Choroid plexus epithelial cell (primary cell): Measurements from ENCODE around the gene IGFL2.
"Not testable (repeated sequence)": the region's sequence is repeated elsewhere in the genome, so short reads cannot be mapped to it uniquely, and the experiment has no call there.

Source experiments
- DNase-seq: peaks from one replicate; pipeline ENCODE4 v3.0.0-alpha.2; 2010; ENCODE audit warnings: low read depth
- H3K4me3 ChIP-seq: 2 replicates; pipeline ENCODE4 v1.5.1; 2011; ENCODE audit warnings: low read depth, mild to moderate bottlenecking, control low read depth, low read length, moderate library complexity
- TF ChIP-seq, protein P1 (sequence below): conservative IDR thresholded peaks from 2 replicates; pipeline ENCODE4 v1.5.1; 2011; ENCODE audit warnings: low read depth, mild to moderate bottlenecking, control low read depth, inconsistent platforms, low read length, moderate library complexity

IGFL2 gene

DNA sequence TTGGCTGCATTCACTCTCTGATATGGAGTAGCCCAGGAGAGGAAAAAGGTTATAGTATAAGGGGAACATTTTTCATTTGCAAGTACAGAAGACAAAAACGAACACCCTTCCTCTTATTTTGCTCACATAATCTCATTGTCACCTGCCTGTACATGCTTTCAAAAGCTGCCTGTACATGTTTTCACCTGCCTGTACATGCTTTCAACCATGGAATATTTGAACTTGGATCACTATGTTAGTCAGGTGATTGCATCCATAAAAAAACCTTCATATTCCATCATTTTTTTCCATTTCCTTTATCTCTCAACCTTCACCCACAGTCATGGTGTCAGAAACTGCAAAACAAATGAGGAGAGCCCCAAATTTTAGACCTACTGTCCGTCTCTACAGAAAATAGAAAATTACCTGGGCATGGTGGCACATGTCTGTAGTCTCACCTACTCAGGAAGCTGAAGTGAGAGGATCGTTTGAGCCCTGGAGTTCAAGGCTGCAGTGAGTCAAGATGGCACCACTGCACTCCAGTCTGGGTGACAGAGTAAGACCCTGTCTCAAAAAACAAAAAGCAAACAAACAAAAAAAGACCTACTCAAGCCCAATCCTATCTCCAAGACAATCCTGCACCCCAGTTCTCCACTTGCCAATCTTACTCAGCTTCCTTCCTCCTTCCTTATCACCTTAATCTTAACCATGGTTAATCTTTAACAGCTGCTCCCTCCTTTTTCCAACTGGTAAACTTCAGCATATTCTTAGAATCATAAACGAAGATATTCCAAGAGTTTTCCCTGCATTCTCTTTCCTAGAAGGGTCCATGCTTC, 11.6 kb downstream of the IGFL2 start:
- TF ChIP-seq, protein P1, sequence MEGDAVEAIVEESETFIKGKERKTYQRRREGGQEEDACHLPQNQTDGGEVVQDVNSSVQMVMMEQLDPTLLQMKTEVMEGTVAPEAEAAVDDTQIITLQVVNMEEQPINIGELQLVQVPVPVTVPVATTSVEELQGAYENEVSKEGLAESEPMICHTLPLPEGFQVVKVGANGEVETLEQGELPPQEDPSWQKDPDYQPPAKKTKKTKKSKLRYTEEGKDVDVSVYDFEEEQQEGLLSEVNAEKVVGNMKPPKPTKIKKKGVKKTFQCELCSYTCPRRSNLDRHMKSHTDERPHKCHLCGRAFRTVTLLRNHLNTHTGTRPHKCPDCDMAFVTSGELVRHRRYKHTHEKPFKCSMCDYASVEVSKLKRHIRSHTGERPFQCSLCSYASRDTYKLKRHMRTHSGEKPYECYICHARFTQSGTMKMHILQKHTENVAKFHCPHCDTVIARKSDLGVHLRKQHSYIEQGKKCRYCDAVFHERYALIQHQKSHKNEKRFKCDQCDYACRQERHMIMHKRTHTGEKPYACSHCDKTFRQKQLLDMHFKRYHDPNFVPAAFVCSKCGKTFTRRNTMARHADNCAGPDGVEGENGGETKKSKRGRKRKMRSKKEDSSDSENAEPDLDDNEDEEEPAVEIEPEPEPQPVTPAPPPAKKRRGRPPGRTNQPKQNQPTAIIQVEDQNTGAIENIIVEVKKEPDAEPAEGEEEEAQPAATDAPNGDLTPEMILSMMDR = no peak
- DNase-seq = no peak
- H3K4me3 ChIP-seq = no peak overlapping the region

DNA sequence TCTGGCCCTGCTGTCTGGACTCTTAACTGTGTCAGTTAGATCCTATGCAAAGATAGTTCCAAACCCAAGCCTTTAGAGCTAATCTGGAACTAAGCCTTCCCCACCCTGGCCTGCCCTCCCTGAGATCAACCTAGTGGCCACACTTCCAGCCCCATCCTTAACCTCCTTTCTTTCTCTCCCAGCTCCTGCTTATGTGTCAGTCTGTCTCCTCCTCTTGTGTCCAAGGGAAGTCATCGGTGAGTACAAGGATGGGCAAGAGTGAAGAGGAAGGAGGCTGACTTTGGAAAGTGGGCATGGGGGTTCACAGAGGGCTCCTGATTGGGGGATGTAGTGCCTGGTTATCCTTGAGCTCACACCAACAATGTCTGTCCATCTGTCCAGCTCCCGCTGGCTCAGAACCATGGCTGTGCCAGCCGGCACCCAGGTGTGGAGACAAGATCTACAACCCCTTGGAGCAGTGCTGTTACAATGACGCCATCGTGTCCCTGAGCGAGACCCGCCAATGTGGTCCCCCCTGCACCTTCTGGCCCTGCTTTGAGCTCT, 12.3 kb downstream of the IGFL2 start:
- H3K4me3 ChIP-seq = no peak overlapping the region
- DNase-seq = no peak
- TF ChIP-seq, protein P1 = no peak

DNA sequence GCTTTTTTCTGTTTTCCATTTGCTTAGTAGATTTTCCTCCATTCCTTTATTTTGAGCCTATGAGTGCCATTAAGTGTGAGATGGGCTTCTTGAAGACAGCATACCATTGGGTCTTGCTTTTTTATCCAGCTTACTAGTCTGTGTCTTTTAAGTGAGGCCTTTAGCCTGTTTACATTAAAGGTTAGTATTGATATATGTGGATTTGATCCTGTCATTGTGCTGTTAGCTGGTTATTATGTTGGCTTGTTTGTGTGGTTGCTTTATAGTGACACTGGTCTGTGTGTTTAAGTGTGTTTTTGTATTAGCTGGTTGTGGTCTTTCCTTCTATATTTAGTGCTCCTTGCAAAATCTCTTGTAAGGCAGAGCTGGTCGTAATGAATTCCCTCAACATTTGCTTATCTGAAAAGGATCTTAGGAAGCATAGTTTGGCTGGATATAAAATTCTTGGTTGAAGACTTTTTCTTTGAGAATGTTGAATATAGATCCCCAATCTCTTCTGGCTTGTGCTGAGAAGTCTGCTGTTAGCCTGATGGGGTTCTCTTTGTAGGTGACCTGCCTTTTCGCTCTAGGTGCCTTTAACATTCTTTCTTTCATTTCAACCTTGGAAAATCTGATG, 13.7 kb downstream of the IGFL2 start:
- DNase-seq, H3K4me3 ChIP-seq: not testable (repeated sequence)

DNA sequence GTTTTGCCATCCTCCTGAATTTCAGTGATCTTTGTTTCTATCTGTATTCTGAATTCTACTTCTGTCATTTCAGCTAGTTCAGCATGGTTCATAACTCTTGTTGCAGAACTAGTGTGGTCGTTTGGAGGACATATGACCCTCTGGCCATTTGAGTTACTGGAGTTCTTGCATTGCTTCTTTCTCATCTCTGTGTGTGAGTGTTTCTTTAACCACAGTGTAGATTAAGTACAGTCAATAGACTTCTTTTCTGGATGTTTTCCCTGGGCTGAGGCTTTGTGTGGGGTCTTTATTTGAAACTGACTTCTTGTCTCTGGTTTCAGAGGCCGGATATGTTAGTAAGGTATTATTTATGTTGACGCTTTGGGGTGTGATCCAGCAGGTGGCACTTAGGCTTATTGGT, 14.7 kb downstream of the IGFL2 start:
- H3K4me3 ChIP-seq = no peak overlapping the region
- TF ChIP-seq, protein P1 = no peak
- no peak for DNase-seq

DNA sequence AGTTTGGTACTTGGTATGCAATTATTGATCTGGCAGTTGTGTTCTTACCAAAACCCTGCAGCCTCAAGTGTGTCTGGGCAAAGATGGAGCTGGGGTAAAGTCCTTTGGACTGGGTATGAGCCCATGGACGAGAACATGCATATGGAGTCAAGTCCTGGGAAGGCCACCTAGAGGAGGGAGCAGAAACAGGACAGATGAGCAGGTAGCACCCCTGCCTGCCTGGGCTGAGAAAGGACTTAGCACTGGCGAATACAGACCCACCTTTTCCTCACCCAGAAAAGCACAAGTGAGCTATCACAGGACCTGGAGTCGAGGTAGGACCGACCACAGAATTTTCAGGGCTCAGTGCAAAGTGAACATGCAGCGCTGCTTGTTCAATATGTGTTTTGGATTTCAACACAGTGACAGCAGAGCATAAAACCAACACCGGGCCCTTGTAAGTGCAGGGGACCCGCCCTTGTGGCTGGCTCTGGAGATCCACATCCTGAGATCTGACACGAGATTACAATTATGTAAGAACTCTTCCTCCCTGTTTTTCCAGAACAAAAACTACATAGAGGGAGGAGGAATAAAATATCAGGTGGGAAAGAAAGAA, 25.9 kb downstream of the IGFL2 start:
- no peak for DNase-seq
- no peak overlapping the region for H3K4me3 ChIP-seq
- TF ChIP-seq, protein P1 = no peak

DNA sequence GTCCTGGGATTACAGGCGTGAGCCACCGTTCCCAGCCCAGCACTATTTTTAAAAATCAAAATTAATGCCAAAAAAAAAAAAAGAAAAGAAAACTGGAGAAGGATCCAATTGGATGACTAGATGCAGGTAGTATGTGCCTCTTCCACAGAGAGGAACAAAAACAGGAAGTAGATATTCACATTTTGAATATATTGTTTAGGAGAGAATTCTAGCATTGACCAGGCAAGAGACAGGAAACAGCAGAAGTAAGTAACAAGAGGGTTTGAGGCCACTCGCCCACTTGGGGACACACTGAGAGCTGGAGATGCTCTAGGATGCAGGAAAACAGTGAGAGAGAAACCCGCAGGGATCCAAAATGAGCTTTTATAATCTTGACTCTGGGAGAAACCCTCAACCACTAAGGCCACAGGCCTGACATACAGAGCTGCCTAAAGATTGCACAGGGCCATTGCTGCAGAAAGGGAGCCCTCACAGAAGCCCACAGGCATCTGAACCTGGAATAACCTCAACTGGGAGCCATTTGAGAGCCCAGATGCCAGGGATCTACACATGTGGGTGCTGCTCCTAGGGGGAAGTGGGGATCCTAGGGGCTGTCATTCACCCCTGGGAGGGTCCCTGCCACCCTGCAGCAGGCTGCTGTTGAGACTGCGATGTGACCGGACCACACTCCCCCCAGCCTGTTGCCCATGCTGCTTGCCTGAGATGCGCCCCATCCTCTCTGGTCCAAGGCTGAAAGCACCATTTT, 28.2 kb downstream of the IGFL2 start:
- TF ChIP-seq, protein P1 = no peak
- no peak for DNase-seq
- H3K4me3 ChIP-seq = no peak overlapping the region
